PFSK-1 (cell line): Measurements from ENCODE around the gene MYOG.

Experiments used
- FOXP2 ChIP-seq: optimal IDR thresholded peaks from 2 replicates; pipeline ENCODE3; 2011; ENCODE audit warnings: borderline replicate concordance, control low read depth, inconsistent platforms; ENCODE audit not compliant: insufficient read depth; ENCODE audit errors: extremely low read length, extremely low read depth
- POLR2AphosphoS5 ChIP-seq: IDR thresholded peaks from 2 replicates; pipeline ENCODE4 v1.6.1; 2012; ENCODE audit warnings: low read depth, mild to moderate bottlenecking, control low read depth, low read length, moderate library complexity
- SIN3A ChIP-seq: IDR thresholded peaks from 2 replicates; pipeline ENCODE4 v1.6.1; 2012; ENCODE audit warnings: mild to moderate bottlenecking, low read length, moderate library complexity, borderline replicate concordance; ENCODE audit not compliant: insufficient read depth
- TAF1 ChIP-seq: IDR thresholded peaks from 2 replicates; pipeline ENCODE4 v1.6.1; 2012; ENCODE audit warnings: low read length, control low read depth, borderline replicate concordance; ENCODE audit not compliant: insufficient read depth
- TF ChIP-seq, protein P1 (sequence below), 2 experiments: IDR thresholded peaks; 2 replicates each; pipeline versions ENCODE4 v1.6.1 to v1.8.0; 2011 to 2012; ENCODE audit warnings: low read depth in 2 of 2, low read length in 2 of 2, control low read depth in 1 of 2, inconsistent platforms in 1 of 2, mild to moderate bottlenecking in 1 of 2, moderate library complexity in 1 of 2; ENCODE audit not compliant: insufficient read depth in 1 of 2

DNA sequence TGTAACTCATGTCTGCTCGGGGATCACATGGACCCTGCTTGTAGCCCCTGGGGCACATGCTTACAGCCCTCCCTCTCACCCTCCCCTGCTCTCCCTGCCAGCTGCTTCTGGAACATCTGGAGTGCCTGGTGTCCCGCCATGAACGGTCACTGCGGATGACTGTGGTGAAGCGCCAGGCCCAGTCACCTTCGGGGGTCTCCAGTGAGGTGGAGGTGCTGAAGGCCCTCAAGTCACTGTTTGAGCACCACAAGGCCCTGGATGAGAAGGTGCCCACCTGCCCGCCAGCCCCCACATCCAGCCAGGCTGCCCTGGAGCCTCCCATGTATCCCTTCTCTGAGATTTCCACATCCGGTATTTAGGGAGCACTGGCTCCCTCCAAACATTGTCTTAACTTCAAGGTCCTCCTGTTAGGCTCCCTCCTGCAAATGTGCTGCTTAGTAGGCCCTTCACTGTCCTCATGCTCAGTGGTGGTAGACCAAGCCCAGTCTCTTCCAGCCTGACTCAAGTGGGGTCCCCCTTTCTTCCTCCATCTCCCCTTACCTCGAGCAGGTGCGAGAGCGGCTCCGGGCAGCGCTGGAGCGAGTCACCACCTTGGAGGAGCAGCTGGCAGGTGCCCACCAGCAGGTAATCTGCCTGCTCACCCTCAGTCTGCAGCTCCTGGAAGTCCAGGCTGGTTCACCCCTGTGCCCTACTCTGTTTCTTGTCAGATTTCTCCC, 41.8 kb downstream of the MYOG start:
- TF ChIP-seq POLR2AphosphoS5 (no peak), TAF1 (no peak), SIN3A (no peak), FOXP2 (no peak)
- TF ChIP-seq, protein P1, sequence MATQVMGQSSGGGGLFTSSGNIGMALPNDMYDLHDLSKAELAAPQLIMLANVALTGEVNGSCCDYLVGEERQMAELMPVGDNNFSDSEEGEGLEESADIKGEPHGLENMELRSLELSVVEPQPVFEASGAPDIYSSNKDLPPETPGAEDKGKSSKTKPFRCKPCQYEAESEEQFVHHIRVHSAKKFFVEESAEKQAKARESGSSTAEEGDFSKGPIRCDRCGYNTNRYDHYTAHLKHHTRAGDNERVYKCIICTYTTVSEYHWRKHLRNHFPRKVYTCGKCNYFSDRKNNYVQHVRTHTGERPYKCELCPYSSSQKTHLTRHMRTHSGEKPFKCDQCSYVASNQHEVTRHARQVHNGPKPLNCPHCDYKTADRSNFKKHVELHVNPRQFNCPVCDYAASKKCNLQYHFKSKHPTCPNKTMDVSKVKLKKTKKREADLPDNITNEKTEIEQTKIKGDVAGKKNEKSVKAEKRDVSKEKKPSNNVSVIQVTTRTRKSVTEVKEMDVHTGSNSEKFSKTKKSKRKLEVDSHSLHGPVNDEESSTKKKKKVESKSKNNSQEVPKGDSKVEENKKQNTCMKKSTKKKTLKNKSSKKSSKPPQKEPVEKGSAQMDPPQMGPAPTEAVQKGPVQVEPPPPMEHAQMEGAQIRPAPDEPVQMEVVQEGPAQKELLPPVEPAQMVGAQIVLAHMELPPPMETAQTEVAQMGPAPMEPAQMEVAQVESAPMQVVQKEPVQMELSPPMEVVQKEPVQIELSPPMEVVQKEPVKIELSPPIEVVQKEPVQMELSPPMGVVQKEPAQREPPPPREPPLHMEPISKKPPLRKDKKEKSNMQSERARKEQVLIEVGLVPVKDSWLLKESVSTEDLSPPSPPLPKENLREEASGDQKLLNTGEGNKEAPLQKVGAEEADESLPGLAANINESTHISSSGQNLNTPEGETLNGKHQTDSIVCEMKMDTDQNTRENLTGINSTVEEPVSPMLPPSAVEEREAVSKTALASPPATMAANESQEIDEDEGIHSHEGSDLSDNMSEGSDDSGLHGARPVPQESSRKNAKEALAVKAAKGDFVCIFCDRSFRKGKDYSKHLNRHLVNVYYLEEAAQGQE (IDR thresholded peaks at IDR 0.05; ENCODE audit: insufficient read depth in 1 of 2, low read depth in 2 of 2, low read length in 2 of 2): no peak
